ES-I3 (cell line): ENCODE results near the gene LHPP.
A peak's percentile ranks its signal among the peaks of the same experiment; 100 is the strongest.

Experiments
- H3K36me3 ChIP-seq: 2 replicates; pipeline ENCODE4 v1.6.1; 2013; ENCODE audit warnings: mild to moderate bottlenecking, low read length, control low read depth, moderate library complexity; ENCODE audit not compliant: insufficient read depth
- H3K4me1 ChIP-seq: 2 replicates; pipeline ENCODE4 v1.6.1; 2013; ENCODE audit warnings: mild to moderate bottlenecking, control low read depth, low read length; ENCODE audit not compliant: insufficient read depth
- H3K9ac ChIP-seq: 2 replicates; pipeline ENCODE4 v1.6.1; 2013; ENCODE audit warnings: low read depth, mild to moderate bottlenecking, low read length, moderate library complexity
- H3K9me3 ChIP-seq: 2 replicates; pipeline ENCODE4 v1.6.1; 2013; ENCODE audit warnings: mild to moderate bottlenecking, low read length, moderate library complexity; ENCODE audit not compliant: control insufficient read depth, insufficient read depth

LHPP gene, protein sequence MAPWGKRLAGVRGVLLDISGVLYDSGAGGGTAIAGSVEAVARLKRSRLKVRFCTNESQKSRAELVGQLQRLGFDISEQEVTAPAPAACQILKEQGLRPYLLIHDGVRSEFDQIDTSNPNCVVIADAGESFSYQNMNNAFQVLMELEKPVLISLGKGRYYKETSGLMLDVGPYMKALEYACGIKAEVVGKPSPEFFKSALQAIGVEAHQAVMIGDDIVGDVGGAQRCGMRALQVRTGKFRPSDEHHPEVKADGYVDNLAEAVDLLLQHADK

DNA sequence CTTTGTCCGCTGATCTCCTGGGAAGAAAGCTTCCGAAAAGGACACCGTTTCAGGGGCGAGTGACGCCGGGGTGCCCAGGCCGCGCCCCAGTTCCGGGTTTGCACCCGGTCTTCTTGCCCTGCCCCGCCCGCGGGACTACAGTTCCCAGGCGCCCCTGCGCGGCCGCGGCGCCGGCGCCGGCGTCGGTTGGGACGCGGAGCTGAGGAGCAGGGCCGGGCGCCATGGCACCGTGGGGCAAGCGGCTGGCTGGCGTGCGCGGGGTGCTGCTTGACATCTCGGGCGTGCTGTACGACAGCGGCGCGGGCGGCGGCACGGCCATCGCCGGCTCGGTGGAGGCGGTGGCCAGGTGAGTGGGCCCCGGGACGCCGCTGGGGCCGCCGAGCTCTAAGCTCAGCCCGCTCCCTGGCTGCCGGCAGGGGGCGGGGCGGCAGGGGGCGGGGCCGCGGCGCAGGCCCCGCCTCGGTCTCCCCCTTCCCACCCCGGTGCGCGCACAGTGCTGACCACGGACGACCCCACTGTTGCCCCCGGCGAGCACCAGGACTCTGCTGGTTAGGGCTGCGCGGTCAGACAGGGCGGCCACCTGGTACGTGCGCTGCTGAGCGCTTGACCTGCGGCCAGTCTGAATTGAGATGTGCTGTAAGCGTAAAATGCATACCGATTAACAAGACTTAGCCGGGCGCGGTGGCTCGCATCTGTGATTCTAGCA is at the start of gene LHPP:
Gene LHPP (plus strand): TSS at position 182 of the 706 bp plus-strand sequence. CDS start 40 bp downstream, at position 222.
- Histone ChIP-seq H3K4me1 (peaks cover 22% of the 10 kb centered on the region), H3K36me3 (no peaks in the 10 kb centered on the region), H3K9me3 (no peaks in the 10 kb centered on the region), H3K9ac (peak within 1 kb of the TSS; percentile 56)

DNA sequence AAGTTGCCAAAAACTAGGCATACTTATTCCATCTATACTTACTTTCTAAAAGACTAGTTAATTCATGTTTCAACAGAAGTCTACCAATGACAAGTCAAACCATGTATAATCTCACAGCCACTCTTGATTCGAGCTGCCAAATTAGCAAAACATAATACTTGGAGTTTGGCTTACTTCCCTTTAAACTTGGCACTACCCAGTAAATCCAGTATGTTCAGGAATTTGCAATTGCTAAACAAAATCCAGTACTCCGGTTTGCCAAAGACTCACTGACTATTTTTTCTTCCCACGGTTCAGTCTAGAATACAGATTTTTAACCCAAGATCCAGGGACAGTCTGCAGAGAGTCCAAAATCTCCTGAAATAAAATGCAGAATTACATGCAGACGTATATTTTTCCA is 47.5 kb upstream of the LHPP start:
- no peak overlapping the region for H3K9ac ChIP-seq
- H3K36me3 ChIP-seq, result peaks cover 5% of the 10 kb centered on the region; the same call in 1 of the 2 replicates
- H3K9me3 ChIP-seq, result no peaks in the 10 kb centered on the region

DNA sequence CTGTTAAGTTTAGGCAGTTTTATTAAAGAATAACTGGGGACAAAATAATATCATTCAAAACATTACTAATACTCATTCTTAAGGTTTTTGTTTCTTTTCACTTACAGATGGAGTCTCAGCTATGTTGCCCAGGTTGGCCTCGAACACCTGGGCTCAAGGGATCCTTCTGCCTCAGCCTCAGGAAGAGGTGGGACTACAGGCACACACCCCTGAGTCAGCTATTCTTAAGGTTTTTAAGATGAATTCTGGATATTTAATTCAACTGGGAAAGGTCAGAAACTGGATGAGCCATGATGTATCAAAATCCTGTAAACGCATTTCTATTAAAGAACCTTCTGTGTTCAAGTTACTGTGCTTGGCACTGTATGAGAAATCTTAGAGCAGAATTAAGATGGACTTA is 46.4 kb upstream of the LHPP start:
- Histone ChIP-seq H3K9me3 (no peaks in the 10 kb centered on the region), H3K9ac (no peak overlapping the region), H3K36me3 (peaks cover 5% of the 10 kb centered on the region; the same call in 1 of the 2 replicates), H3K4me1 (peaks cover 18% of the 10 kb centered on the region)

More for the DNA sequence above, 47.5 kb upstream of the LHPP start:
- peaks cover 15% of the 10 kb centered on the region for H3K4me1 ChIP-seq

DNA sequence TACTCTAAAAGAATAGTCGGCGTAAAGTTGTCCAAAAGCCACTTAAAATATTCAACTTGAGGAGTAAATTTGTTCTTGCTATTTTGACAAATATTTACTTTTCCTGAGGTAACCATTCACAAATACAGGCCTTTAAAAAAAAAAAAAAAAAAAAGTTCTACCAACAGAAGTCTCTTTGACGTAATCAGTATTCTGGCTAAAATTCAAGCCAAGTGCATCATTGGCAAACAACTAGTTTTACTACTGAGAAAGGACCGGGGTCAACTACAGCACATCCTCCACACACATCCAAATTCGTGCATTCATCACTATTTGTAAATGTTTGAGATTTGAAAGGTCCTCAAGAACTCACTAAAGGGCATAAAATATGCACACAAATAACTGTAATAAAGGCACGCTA is 44.9 kb upstream of the LHPP start:
- Histone ChIP-seq H3K9ac (peak overlapping the region; percentile 3; the same call in 1 of the 2 replicates), H3K36me3 (peaks cover 5% of the 10 kb centered on the region; the same call in 1 of the 2 replicates), H3K9me3 (no peaks in the 10 kb centered on the region), H3K4me1 (peaks cover 18% of the 10 kb centered on the region)

- H3K9ac ChIP-seq, result peak overlapping the region; percentile 86
Measured at GRCh38 chr10:124417895-124418725, 43.5 kb upstream of the LHPP start.

GRCh38 chr10:124418726-124419501 is 42.7 kb upstream of the LHPP start, which contains the start of gene OAT:
Gene OAT, minus strand, starts transcription at chr10:124418923. Its CDS starts 6,752 bp downstream, at chr10:124412171.
- H3K9ac ChIP-seq, result peak within 1 kb of the TSS; percentile 86
- no peaks in the 10 kb centered on the region for H3K9me3 ChIP-seq
- peaks cover 25% of the 10 kb centered on the region for H3K4me1 ChIP-seq
- no peaks in the 10 kb centered on the region for H3K36me3 ChIP-seq

More at GRCh38 chr10:124417895-124418725, 43.5 kb upstream of the LHPP start:
- Histone ChIP-seq H3K9me3 (no peaks in the 10 kb centered on the region), H3K4me1 (peaks cover 25% of the 10 kb centered on the region), H3K36me3 (no peaks in the 10 kb centered on the region)

GRCh38 chr10:124419635-124420034 is 42.0 kb upstream of the LHPP start:
- peak overlapping the region; percentile 86; the same call in 1 of the 2 replicates for H3K9ac ChIP-seq
- H3K4me1 ChIP-seq, result peaks cover 27% of the 10 kb centered on the region
- H3K36me3 ChIP-seq, result no peaks in the 10 kb centered on the region
- no peaks in the 10 kb centered on the region for H3K9me3 ChIP-seq

GRCh38 chr10:124420254-124420653 is 41.4 kb upstream of the LHPP start:
- H3K4me1 ChIP-seq, result peaks cover 25% of the 10 kb centered on the region
- H3K9me3 ChIP-seq, result no peaks in the 10 kb centered on the region
- H3K9ac ChIP-seq, result no peak overlapping the region
- H3K36me3 ChIP-seq, result no peaks in the 10 kb centered on the region

- Histone ChIP-seq H3K9ac (no peak overlapping the region), H3K36me3 (no peaks in the 10 kb centered on the region), H3K9me3 (no peaks in the 10 kb centered on the region), H3K4me1 (peaks cover 12% of the 10 kb centered on the region)
Measured at GRCh38 chr10:124422742-124423141, 38.9 kb upstream of the LHPP start.

- peaks cover 12% of the 10 kb centered on the region for H3K4me1 ChIP-seq
- no peak overlapping the region for H3K9ac ChIP-seq
- no peaks in the 10 kb centered on the region for H3K36me3 ChIP-seq
- H3K9me3 ChIP-seq, result no peaks in the 10 kb centered on the region
Measured at GRCh38 chr10:124423813-124424212, 37.8 kb upstream of the LHPP start.

DNA sequence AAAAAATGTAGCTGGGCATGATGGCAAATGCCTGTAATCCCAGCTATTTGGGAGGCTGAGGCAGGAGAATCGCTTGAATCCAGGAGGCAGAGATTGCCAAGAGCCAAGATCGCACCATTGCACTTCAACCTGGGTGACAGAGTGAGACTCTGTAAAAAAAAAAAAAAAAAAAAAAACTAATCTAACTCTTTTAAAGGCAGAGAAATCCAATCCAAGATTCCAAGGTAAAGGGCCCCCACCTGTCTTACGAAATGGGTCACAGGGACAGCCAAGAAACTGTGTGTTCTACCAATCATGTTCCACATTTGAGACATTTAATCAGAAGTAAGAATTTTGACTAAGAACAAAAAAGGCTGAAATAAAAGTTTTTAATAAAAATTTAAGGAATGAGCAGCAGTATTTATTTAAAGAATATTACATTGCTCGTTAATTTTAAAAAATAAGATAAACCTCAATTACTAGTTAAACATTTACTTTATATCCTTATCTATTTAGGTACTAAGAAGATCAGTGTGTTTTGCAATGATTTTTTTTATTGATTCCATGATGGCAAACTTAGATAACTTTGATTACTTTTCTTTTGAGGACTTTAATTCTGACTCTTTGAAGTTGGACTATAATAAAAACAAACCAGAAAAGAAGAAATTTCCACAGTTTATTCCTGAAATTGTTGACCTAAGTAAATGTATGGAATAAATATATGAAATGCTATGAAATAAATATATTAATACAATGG is 36.2 kb upstream of the LHPP start:
- peaks cover 17% of the 10 kb centered on the region for H3K4me1 ChIP-seq
- no peaks in the 10 kb centered on the region for H3K36me3 ChIP-seq
- no peaks in the 10 kb centered on the region for H3K9me3 ChIP-seq
- H3K9ac ChIP-seq, result no peak overlapping the region

DNA sequence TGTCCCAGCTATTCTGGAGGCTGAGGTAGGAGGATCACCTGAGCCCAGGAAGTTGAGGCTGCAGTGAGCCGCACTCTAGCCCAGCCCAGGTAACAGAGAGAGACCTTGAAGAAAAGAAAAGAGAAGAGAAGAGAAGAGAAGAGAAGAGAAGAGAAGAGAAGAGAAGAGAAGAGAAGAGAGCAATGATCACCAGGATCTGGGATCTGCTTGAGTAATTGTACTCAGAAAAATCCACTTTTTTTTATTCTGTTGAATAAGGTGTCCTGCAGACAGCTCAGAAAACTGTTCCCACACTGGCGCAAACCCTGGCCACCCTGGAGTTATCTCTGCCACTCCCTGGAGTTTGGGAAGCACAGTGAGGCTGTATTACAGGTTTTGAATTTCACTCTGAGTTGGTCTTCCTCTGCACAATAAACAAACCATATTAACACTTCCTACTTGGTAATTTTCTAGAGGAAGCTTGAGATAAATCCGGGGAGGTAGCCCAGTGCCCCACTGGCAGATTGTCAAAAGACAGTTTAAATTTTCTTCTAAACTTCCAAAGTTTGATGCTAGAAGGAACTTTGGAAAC is 33.3 kb upstream of the LHPP start:
- Histone ChIP-seq H3K9ac (no peak overlapping the region), H3K36me3 (no peaks in the 10 kb centered on the region), H3K9me3 (no peaks in the 10 kb centered on the region), H3K4me1 (peaks cover 10% of the 10 kb centered on the region; the same call in 1 of the 2 replicates)

- Histone ChIP-seq H3K4me1 (peaks cover 8% of the 10 kb centered on the region; the same call in 1 of the 2 replicates), H3K9me3 (no peaks in the 10 kb centered on the region), H3K36me3 (no peaks in the 10 kb centered on the region), H3K9ac (no peak overlapping the region)
Measured at GRCh38 chr10:124429576-124429975, 32.0 kb upstream of the LHPP start.
